HK-2 (cell line): Measurements from ENCODE around the gene CIITA.
"Not testable (repeated sequence)": the region's sequence is repeated elsewhere in the genome, so short reads cannot be mapped to it uniquely, and the experiment has no call there.

Experiments
- DNase-seq: peaks from one replicate; pipeline ENCODE4 v3.0.0-alpha.2; 2018; ENCODE audit not compliant: unreplicated experiment

Gene CIITA

DNA sequence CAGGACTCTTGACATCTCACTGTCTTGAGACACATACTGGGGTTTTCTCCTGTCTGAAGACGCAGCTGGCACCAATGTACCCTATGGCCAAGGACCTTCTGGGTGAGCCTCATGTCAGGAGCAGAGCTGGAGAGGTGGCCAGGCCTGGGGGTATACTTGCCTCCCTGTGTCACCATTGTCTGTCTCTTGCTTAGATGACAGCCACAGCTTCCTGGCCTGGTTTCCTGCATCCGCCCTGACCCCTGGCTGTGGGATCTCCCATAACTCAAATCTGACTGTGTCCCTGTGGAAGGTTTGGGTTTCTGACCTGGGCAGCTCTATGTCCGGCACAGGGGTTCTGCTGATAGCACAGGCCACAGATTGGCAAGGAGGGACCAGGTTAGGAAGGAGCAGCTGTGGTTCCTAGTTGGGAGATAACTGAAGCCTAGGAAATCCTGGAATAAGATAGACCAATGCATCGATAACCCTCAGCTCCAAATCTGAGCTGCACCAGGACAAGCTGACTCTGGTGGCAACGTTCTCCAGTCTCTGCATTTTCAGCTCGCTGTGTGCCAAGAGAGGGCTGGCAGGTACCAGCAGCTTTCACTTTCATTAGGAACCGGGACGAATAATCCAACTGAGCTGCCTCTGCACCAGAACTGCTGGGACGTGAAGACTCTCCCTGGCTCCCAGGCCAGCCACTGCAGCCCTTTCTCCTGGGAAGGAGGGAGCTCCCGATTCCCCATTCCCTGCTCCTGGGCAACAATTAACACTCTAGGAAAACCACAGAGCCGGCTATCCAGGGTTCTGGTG is 60.3 kb downstream of the CIITA start:
- no peak for DNase-seq

DNA sequence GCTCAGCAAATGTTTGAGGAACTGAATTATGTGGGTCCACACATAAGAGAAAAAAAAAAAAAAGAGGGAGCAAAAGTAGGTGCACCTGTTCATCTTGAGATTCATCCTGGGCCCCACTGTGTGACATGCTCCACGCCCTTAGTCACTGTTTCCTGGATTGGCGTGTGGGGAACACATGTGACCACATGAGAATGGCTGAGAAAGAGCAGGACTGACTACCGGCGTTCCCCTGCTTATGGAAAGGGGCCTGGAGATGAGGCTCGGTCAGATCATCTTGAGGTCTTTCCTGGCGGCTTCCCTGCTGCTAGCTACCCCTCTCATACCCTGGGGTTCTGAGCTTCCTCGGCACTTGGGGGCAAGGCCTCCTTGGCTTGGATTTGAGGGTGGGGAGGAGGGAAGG is 61.3 kb downstream of the CIITA start:
- no peak for DNase-seq

DNA sequence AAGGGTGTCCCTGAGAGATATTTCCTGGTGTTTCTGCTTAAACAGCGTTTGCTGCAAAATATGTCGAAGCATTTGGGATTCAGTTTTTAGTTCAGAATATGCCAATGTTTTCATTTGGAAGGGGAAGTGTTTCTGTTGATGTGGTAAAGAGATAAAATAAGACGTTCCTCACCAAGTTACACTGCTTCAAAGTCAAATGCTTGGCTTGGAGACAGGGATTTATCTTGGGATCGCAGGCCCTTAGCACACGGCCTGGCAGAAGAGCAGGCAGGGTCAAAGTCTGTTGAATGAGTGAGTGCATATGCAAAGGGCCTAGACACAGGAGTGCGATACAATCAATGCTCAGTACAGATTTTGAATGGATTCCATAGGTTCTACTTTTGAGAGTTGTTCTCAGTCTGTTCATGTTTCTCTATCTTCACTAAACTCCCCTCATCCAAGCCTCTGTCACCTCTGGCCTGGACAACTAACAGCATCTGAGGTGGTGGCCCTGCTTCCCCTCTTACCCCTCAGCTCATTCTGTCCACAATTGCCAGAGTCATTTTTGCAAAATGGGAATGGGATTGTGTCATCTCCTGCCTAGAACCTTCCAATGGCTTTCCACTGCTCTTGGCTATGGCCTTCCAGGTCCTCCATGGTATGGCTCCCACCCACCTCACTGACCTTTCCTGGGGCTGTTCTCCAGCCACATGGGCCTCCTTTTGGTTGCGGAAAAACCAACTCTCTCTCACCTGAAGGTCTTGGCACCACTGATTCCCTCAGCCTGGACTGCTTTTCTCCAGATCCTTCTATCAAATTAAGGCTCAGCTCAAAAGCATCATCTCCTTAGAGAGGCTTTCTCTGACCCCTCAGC is 62.0 kb downstream of the CIITA start:
- DNase-seq = no peak

DNA sequence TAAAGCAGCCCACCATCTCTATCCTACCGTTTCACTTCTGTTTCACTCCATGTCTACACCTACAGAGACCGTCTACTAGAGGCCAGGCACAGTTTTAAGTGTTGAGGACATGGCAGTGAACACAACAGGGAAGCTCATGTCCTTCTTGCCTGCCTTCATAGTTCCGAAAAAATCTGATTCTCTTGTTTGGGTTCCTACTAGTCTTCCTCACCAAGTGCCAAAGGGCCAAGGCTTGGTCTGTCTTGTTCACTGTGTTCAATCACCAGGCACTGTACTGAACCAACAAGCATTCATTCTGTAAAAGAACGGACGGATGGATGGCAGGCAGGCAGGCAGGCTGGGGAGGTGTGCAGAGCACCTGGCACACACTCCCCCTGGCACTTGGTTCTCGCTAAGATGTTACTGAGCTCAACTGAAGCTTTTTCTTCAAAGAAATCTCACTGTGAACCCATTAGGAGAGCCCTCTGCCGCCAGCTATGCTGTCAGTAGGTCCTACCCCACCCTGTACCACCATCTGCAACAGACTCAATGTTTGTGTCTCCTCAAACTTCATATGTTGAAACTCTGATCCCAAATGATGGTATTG is 62.7 kb downstream of the CIITA start:
- no peak for DNase-seq

DNA sequence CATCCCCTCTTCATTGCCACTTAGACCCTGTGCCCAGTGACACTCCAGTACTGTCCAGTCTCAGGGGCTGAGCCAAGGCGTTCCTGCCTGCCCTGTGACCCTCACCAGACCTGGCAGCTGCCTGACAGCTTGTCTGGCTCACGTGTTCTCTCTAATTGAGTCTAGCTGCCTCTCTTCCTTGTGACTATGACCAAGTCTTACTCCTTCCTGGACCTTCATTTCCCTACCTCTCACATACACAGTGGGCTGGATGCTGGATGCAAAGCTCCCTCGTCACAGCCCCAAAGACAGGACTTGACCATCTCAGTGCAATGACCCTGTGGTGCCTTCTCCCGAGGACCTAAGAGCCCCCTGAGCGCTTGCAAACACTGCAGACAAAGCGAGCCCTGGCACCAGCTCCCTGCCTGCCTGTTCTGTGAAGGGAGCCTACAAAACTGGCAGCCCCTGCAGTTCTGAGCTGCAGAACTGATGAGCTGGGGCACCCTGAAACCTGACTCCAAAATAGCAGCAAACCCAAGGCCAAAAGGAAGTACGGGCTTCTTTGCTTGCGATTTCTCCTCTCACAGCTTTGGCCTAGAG is 63.6 kb downstream of the CIITA start:
- no peak for DNase-seq

DNA sequence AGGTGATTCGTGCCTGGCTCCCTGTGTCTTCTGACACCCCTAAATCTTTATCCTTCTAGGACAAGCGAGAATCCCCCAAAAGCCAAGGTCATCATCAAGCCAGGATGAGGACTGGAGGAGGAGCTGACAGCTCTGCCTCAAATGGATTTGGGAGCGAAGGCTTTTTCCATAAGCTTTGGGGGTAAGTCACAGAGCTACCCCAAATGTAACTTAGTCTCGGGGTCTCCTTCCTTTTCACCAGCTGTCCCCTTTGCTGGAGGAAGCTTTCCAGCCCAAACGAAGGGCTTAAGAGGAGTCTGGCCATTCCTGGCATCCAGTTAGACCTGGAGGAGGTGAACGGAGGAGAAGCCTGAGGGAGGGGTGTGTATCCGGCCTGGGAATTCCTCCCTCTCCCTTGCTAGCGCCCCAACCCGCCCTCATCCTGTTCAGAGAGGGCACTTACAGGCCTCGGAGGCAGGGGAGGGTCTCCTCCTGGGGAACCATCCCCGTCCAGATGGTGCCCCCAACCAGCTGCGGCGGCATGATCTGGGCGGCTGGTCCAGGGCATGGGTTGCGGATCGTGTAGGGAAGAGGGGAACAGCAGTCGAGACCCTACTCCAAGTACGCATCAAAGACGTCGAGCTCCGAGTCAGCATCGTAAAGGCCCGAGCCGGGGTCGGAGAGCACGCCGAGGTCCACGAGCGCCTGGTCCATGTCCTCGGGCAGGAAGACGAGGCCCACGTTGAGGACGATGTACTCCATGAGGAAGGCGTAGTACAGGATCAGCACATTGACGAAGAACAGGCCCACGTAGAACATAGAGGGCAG is 64.3 kb downstream of the CIITA start:
- peak; percentile 22 for DNase-seq

DNA sequence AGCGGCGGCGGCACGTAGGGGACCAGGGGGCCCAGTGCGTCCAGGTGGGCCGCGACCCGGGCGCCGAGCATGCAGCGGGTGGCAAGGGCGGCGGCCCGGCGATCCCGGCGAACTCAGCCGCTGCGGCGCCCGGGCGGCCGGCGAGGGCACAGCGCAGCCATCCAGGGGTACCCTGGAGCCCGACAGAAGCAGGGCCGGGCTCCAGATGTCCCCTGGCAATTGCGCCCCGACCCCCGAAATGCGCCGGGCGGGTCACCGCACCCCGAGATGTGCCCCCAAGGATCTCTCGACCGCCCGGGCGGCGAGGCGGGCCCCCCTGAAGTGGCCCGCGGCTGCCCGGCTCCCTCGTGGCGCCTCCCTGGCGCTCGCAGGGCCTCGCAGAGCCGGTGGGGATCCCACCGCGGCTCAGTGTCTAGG is 64.9 kb downstream of the CIITA start:
- DNase-seq = not testable (repeated sequence)

DNA sequence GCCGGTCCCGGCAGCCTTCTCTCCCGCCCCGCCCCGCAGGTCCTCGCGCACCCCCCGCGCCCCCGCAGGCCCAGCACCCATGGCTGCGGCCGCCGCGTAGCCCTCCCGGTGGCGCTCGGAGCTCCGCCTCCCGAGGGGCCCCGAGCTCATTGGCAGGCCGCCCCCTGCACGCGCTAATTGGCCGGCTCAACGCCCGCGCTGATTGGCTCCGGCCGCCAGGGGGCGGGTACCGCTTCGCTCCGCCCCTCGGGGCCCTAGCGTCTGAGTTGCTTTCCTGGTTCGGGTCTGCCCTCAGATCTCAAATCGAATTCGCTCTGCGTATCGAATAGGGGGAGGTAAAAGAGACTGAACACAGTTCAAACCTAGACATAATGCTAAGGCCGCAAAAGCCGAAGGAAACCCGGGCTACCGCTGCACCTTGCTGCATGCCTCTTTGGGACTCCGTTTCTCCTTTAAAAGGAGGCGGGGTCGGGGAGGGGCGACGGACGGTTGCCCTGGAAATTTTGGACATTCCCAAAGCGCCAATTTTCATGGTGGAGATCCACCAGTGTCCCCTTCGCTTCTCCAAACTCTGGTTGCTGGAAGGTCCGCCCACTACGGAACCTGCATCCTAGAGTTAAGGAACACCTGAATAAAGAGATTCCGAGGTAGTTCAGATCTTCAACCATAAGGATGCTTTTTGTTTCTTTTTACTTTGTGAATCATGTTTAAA is 65.5 kb downstream of the CIITA start, which contains the start of gene DEXI:
Gene DEXI (minus strand): TSS at position 117 of the 712 bp plus-strand sequence. CDS start 463 bp downstream, outside the sequence.
- DNase-seq = peak; percentile 88

DNA sequence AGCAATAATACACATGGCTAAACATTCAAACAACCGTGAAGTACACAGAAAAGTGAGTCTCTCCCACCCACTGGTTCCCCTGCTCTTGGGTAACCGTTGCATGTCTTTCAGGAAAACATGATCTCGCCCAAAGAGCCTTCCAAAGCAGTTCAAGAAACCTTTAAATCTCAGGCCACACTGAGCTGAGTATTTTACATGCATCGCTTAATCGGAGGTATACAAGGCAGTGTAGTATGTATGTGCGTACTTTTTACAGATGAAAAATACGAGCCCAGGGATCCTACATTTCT is 66.0 kb downstream of the CIITA start:
- no peak for DNase-seq

DNA sequence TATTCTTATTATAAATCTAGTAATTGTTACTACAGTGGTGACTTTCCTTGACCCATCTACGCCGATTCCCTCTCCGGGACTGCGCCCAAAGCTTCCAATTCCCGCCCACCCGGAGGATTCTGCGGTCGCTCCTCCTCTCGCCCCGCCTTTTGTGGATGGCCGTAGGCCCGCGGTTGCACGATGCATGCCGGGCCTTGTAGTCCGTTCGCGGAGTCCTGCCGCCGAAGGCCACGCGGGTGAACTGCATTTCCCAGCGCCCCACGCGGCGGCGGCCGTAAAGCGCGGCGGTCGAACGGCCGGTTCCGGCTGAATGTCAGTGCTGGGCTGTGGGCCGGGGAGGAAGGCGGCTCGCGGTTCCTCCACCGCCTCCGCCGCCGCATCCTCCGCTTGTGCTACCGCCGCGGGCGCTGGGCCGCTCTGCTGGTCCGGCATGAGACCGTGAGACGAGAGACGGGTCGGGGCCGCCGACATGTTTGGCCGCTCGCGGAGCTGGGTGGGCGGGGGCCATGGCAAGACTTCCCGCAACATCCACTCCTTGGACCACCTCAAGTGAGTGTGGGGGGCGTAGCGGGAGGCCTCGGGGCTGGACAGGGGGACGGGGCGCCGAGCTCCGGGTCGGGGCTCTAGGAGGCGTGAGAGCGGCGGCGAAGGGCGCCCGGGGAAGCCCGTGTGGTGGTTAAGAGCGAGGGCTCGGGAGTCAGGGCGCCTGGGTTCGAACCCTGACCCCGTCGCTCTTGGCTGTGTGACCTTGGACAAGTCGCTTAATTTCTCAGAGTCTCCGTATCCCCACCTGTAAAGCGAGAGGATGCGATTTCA is 67.5 kb downstream of the CIITA start, which contains the start of gene CLEC16A:
Gene CLEC16A (plus strand): TSS at position 316 of the 816 bp plus-strand sequence. CDS start 154 bp downstream, at position 470.
- DNase-seq = peak; percentile 93

DNA sequence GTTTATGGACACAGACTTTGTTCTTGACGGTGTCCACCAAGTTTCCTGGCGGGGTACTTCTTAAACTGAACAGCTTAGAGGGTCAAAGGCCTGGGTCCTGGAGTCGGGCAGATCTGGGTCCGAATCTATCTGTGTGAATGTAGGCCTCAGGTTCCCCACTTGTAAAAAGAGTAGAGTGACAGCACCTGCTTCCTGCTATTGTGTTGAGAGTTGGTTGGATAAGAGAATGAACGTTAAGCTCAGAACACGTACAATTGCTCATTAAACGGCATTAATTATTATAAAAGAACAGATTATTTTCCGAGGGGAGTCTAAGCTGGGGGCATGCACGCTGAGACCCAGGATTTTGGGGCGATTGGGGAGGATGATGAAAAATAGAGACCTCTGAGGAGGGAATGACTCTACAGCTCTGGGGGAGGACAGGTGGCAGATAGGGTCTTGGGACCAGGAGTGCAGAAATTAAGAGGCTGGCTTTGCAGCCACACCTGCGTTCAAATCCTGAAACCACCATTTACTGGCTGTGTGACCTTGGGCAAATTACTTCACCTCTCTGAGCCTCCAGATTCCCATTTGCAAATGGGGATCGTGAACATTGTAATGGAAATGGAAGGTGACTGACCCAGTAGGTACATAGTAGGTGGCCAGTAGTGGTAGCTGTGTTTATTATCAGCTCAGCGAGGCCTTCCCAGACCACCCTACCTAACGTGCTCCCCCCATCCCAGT is 68.2 kb downstream of the CIITA start:
- DNase-seq = no peak

DNA sequence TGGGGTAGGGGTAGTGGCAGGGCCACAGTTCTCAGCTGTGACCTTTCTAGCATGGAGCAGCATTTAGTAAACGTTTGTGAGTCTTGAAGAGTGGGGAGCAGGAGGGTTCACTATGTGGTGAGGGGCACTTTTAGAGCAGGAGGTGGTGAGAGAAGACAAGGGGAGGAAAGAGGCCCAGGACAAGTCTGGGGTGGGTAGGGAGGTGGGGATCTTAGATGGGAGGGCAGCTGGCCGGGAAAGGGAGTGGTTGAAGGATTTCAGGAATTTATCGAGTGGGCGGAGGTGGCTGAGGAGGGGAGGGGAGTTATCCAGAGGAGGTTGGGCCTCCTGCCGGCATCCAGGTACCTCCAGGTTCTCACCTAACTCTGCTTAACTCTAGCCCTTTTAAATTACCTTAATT is 69.3 kb downstream of the CIITA start:
- DNase-seq = no peak

DNA sequence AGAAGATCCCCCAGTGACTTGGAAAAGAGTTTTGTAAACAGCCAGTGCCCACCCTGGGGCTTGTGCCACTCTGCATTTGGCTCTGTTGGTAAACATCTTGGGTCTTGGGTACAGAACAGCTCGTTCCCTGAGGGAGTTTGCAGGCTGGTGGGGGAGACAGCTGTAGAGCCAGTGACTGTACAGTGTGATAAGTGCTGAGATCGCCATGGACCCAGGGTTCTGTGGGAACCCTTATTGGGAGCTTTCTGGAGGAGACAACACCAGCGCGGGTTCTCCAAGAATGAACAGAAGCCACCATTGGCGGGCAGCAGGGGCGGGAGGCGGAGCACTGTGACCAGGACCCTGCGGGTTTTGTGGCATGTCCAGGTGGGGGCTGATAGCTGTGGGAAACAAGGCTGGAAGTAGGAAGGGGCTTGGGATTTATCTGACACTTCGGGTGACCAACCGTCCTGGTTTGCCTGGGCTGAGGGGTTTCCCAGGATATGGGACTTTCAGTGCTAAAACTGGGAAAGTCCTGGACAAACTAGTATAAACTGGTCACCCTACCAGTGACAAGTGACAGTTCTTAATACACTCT is 70.3 kb downstream of the CIITA start:
- no peak for DNase-seq

DNA sequence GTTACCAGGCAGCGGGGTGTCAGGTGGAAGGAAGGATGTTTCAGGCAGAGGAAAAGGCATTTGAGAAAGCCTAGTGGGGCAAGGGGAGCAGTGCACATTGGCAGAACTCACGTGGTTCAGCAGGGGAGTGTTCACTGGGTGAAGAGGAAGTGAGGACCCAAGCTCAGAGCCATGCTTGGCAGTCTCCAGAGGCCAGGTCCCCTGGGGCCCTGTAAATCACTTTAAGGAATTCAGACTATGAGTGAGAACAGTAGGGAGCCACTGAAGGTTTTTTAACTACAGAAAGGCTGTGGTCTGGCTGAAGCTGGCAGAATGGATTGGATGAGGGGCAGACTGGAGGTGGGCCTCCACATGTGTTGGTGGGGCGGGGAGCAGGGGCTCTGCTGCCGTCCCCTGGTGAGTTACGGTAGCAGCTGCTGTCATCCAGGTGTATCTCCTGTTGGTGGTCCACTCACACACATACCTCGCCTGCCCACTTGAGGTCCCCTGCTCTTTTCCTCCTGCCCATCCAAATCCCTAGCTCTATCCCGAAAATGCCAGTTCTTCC is 72.5 kb downstream of the CIITA start:
- no peak for DNase-seq

DNA sequence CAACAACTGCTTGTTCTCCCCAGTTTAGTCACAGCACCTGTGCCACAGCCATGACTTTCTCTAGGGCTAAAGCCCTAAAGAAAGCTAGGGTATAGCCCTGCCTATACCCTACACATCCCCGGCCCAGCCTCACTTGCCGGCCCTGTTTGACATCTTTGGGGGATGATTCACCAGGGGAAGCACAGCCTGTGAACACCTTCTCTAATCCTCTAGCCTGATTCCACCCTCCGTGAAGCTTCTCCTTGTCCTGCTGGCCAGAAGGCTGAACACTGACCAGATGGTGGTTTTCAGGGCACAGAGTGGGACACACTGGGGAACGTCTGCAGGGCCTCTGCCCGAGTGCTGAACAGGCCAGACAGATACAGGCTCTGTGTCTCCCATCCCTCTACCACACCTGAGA is 73.4 kb downstream of the CIITA start:
- DNase-seq = no peak

DNA sequence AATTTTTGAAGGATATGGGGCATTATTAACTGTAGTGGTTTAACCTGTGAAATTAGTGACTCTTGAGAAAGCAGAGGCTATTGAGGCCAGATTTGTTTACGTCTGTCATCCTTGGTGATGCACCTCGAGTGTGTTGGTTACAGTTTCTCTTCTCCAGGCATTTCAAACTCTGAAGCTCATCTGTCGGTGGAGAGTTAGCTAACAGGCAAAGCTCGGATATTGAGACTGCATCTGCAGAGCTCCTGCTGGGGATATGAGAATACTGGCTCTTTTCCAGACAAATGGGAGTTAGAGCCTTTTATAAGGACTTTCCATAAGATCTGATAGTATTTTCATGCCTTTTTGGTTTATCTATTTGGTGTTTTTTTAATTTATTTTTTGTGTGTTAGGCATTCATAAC is 74.0 kb downstream of the CIITA start:
- no peak for DNase-seq

DNA sequence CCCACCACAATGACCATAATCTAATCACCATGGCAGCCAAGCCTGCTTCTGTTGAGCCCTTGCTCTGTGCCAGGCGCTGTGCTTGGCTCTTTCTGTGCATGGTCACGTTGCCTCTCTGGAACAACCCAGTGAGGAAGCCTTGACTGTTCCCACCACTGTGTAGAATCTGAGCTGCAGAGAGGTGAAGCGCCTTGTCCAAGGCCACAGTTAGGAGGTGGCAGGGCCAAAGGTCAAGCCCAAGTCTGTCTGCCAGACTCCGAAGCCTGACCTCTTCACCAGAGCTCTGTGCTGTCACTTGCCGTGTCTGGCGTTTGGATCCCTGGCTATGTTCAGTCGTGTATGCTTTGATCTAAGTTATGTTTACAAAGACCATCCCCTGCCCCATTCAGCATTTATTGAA is 77.9 kb downstream of the CIITA start:
- no peak for DNase-seq

DNA sequence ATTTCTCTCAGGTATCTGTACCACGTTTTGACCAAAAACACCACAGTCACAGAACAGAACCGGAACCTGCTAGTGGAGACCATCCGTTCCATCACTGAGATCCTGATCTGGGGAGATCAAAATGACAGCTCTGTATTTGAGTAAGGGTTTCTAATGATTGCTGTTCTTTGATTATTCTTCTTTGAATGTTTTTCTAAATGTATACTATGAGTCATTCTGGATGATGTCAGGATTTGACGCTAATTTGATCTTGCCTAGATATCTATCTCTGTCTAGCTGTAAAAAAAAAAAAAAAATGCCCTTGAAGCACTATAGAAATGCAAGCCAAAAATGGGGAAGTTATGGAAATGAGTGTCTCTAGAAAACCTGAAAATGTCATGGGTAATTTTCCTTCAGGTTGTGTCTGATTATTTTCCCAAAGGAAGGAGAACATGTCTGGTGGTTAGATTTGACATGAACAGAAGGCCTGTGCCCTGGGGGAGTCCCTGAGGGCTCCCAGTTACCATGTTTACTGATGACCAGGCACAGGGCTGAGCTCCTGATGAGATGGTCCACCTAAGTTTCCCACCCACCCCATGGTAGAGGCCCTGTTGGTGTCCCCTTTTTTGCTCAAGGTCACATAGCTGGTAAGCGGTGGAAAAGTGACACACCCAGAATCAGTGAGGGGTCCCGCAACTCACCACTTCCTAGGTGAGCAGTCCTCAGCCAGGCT is 80.9 kb downstream of the CIITA start:
- DNase-seq = no peak
